ENCODE results near the gene SORT1. TPM values are rescaled to one million over a fixed set of nuclear protein-coding genes. Genes with fewer than 3 reads are reported as not detected.

Gene SORT1
- total RNA-seq, 3 donors from 2014 or later: 89.8 to 109 (median 107) TPM

GRCh38 chr1:109272021-109272799, 125.5 kb downstream of the SORT1 start:
- Histone ChIP-seq H3K4me1 (ENCODE audit: low read depth) (peaks cover 7% of the 10 kb centered on the region), H3K36me3 (ENCODE audit: low read depth) (no peaks in the 10 kb centered on the region), H3K9me3 (no peaks in the 10 kb centered on the region), H3K4me3 (no peak overlapping the region)
- intact Hi-C loops (cut with DNase I, micrococcal nuclease): no loop called here
- DNase-seq (peak in 2 of 3 donors; percentile 17 to 37), ATAC-seq (no peak)
- no peak for TF ChIP-seq CTCF (IDR thresholded peaks at IDR 0.05)

- intact Hi-C loops (cut with DNase I, micrococcal nuclease): no loop called here
These were observed 126.3 kb downstream of the SORT1 start for GRCh38 chr1:109271458-109271857.

GRCh38 chr1:109270623-109271317, 126.9 kb downstream of the SORT1 start:
- ATAC-seq (no peak), DNase-seq (peak in 1 of 3 donors; percentile 44)
- no peaks in the 10 kb centered on the region for H3K36me3 ChIP-seq (ENCODE audit: low read depth)
- H3K9me3 ChIP-seq: no peaks in the 10 kb centered on the region
- H3K4me1 ChIP-seq (ENCODE audit: low read depth): peaks cover 5% of the 10 kb centered on the region
- no peak for TF ChIP-seq CTCF (IDR thresholded peaks at IDR 0.05)
- H3K4me3 ChIP-seq: no peak overlapping the region
- intact Hi-C loops (cut with DNase I, micrococcal nuclease): no loop called here

More at GRCh38 chr1:109271458-109271857, 126.3 kb downstream of the SORT1 start:
- Histone ChIP-seq H3K4me1 (ENCODE audit: low read depth) (peaks cover 5% of the 10 kb centered on the region), H3K4me3 (no peak overlapping the region), H3K36me3 (ENCODE audit: low read depth) (no peaks in the 10 kb centered on the region), H3K9me3 (no peaks in the 10 kb centered on the region)
- DNase-seq (no peak), ATAC-seq (no peak)
- TF ChIP-seq CTCF (IDR thresholded peaks at IDR 0.05): no peak

DNA sequence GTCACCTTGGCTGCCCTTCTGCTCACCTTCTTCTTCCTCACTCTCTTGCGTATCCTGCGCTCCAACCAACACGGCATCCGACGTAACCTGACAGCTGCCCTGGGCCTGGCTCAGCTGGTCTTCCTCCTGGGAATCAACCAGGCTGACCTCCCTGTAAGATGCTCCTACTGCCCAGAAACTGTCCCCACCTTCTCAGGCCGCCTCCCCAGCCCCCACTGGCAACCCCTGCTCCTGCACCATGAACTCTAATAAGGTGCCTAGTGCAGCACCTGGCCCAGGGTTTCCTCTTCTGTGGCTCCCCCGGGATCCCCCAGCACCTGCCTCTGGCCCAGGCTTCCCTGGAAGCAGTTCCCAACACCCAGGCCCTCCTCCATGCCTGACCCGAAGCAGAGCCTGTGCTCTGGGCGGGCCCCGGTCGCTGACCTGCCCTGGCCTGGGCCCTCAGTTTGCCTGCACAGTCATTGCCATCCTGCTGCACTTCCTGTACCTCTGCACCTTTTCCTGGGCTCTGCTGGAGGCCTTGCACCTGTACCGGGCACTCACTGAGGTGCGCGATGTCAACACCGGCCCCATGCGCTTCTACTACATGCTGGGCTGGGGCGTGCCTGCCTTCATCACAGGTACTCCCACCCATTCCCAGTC, 127.6 kb downstream of the SORT1 start:
- ATAC-seq: no peak
- TF ChIP-seq CTCF (IDR thresholded peaks at IDR 0.05): no peak
- Histone ChIP-seq H3K9me3 (no peaks in the 10 kb centered on the region), H3K4me1 (ENCODE audit: low read depth) (peaks cover 5% of the 10 kb centered on the region), H3K4me3 (no peak overlapping the region), H3K36me3 (ENCODE audit: low read depth) (no peaks in the 10 kb centered on the region)
- intact Hi-C loops (cut with DNase I, micrococcal nuclease): no loop called here
- no peak for DNase-seq

GRCh38 chr1:109269212-109269980, 128.3 kb downstream of the SORT1 start:
- intact Hi-C loops (cut with DNase I, micrococcal nuclease): no loop called here
- DNase-seq (peak in 1 of 3 donors; percentile 49), ATAC-seq (no peak)
- Histone ChIP-seq H3K9me3 (no peaks in the 10 kb centered on the region), H3K4me3 (no peak overlapping the region), H3K4me1 (ENCODE audit: low read depth) (peaks cover 1% of the 10 kb centered on the region), H3K36me3 (ENCODE audit: low read depth) (no peaks in the 10 kb centered on the region)
- no peak for TF ChIP-seq CTCF (IDR thresholded peaks at IDR 0.05)
